ENCODE results near the gene ATIC. TPM values are rescaled to one million over a fixed set of nuclear protein-coding genes. Genes with fewer than 3 reads are reported as not detected.

The ATIC gene
- total RNA-seq, 4 donors from 2014 or later: 34.5 to 69.5 (median 41.3) TPM

GRCh38 chr2:215328066-215328465, 16.2 kb downstream of the ATIC start:
- DNase-seq: no peak
- Histone ChIP-seq H3K9me3 (no peaks in the 10 kb centered on the region), H3K4me3 (no peak overlapping the region), H3K36me3 (peaks cover 0 to 49% (median 0%) of the 10 kb centered on the region in 3 donors), H3K4me1 (peaks cover 0 to 6% (median 2%) of the 10 kb centered on the region in 4 donors), H3K27ac (no peak overlapping the region), H3K27me3 (no peaks in the 10 kb centered on the region)
- TF ChIP-seq POLR2A (IDR thresholded peaks at IDR 0.05) (no peak), CTCF (IDR thresholded peaks at IDR 0.05) (no peak)

- H3K27me3 ChIP-seq: no peaks in the 10 kb centered on the region
- H3K36me3 ChIP-seq: peaks cover 0 to 34% (median 0%) of the 10 kb centered on the region in 3 donors
- H3K9me3 ChIP-seq: no peaks in the 10 kb centered on the region
- TF ChIP-seq CTCF (IDR thresholded peaks at IDR 0.05): no peak
- no peak for TF ChIP-seq POLR2A (IDR thresholded peaks at IDR 0.05)
- H3K4me1 ChIP-seq: peaks cover 0 to 9% (median 2%) of the 10 kb centered on the region in 4 donors
- H3K4me3 ChIP-seq: peak overlapping the region in 2 of 4 donors; percentile 21 to 29
- DNase-seq: peak in 1 of 3 donors; percentile 55
- H3K27ac ChIP-seq: peak overlapping the region in 2 of 4 donors; percentile 56 to 77
Measured at GRCh38 chr2:215332872-215333595, 21.2 kb downstream of the ATIC start.

- H3K4me3 ChIP-seq: no peak overlapping the region
- peaks cover 0 to 71% (median 0%) of the 10 kb centered on the region in 3 donors for H3K36me3 ChIP-seq
Measured at GRCh38 chr2:215338883-215339679, 27.2 kb downstream of the ATIC start.

GRCh38 chr2:215347878-215348277, 36.0 kb downstream of the ATIC start:
- H3K36me3 ChIP-seq: peaks cover 0 to 58% (median 0%) of the 10 kb centered on the region in 3 donors
- H3K4me1 ChIP-seq: no peaks in the 10 kb centered on the region
- TF ChIP-seq CTCF (IDR thresholded peaks at IDR 0.05) (no peak), POLR2A (IDR thresholded peaks at IDR 0.05) (no peak)
- no peak for DNase-seq
- H3K27me3 ChIP-seq: no peaks in the 10 kb centered on the region
- no peaks in the 10 kb centered on the region for H3K9me3 ChIP-seq
- no peak overlapping the region for H3K27ac ChIP-seq
- no peak overlapping the region for H3K4me3 ChIP-seq

More at GRCh38 chr2:215338883-215339679, 27.2 kb downstream of the ATIC start:
- H3K27me3 ChIP-seq: no peaks in the 10 kb centered on the region
- peaks cover 0 to 2% (median 0%) of the 10 kb centered on the region in 4 donors for H3K4me1 ChIP-seq
- no peak for TF ChIP-seq POLR2A (IDR thresholded peaks at IDR 0.05)
- TF ChIP-seq CTCF (IDR thresholded peaks at IDR 0.05): no peak
- no peaks in the 10 kb centered on the region for H3K9me3 ChIP-seq
- DNase-seq: no peak
- H3K27ac ChIP-seq: no peak overlapping the region

GRCh38 chr2:215352602-215353001, 40.7 kb downstream of the ATIC start:
- Histone ChIP-seq H3K36me3 (peaks cover 0 to 25% (median 0%) of the 10 kb centered on the region in 3 donors), H3K27me3 (no peaks in the 10 kb centered on the region), H3K4me3 (no peak overlapping the region), H3K27ac (no peak overlapping the region), H3K4me1 (no peaks in the 10 kb centered on the region), H3K9me3 (no peaks in the 10 kb centered on the region)
- no peak for TF ChIP-seq POLR2A (IDR thresholded peaks at IDR 0.05)
- TF ChIP-seq CTCF (IDR thresholded peaks at IDR 0.05): no peak
- DNase-seq: no peak

All from Peyer's patch (tissue), 4 donors.